Measurements from ENCODE around the gene ZNF433. TPM values are rescaled to one million over a fixed set of nuclear protein-coding genes. Genes with fewer than 3 reads are reported as not detected.

The ZNF433 gene
- total RNA-seq, 1 donor from 2014 or later = 8.2 TPM

GRCh38 chr19:11973019-11973810 is 62.3 kb downstream of the ZNF433 start:
- TF ChIP-seq EZH2 (IDR thresholded peaks at IDR 0.05) (no peak), EZH2phosphoT487 (IDR thresholded peaks at IDR 0.05) (no peak)
- TF ChIP-seq, protein P1, sequence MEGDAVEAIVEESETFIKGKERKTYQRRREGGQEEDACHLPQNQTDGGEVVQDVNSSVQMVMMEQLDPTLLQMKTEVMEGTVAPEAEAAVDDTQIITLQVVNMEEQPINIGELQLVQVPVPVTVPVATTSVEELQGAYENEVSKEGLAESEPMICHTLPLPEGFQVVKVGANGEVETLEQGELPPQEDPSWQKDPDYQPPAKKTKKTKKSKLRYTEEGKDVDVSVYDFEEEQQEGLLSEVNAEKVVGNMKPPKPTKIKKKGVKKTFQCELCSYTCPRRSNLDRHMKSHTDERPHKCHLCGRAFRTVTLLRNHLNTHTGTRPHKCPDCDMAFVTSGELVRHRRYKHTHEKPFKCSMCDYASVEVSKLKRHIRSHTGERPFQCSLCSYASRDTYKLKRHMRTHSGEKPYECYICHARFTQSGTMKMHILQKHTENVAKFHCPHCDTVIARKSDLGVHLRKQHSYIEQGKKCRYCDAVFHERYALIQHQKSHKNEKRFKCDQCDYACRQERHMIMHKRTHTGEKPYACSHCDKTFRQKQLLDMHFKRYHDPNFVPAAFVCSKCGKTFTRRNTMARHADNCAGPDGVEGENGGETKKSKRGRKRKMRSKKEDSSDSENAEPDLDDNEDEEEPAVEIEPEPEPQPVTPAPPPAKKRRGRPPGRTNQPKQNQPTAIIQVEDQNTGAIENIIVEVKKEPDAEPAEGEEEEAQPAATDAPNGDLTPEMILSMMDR (IDR thresholded peaks at IDR 0.05) = no peak
- H3K36me3 ChIP-seq = peaks cover 11% of the 10 kb centered on the region
- no peak overlapping the region for H3K9ac ChIP-seq
- no peaks in the 10 kb centered on the region for H4K20me1 ChIP-seq (ENCODE audit: low read depth)
- H2AFZ ChIP-seq (replicated peaks) = no peak overlapping the region
- Mint-ChIP-seq H3K9me3 (peaks cover 68% of the 10 kb centered on the region), H3K27me3 (ENCODE audit: insufficient read depth, low read depth) (no peaks in the 10 kb centered on the region), H3K36me3 (peaks cover 27% of the 10 kb centered on the region), H3K27ac (no peak overlapping the region), H3K4me3 (no peak overlapping the region), H3K4me1 (no peaks in the 10 kb centered on the region)
- no peak overlapping the region for H3K27ac ChIP-seq
- no peaks in the 10 kb centered on the region for H3K4me1 ChIP-seq
- DNase-seq (ENCODE audit: low spot score) = no peak
- no peak overlapping the region for H3K4me3 ChIP-seq
- peaks cover 16% of the 10 kb centered on the region for H3K9me3 ChIP-seq (ENCODE audit: low read depth)
- H3K27me3 ChIP-seq = no peaks in the 10 kb centered on the region
- H3K4me2 ChIP-seq = no peak overlapping the region
- no peaks in the 10 kb centered on the region for H3K79me2 ChIP-seq (ENCODE audit: low read depth)
- H3F3A ChIP-seq (ENCODE audit: low read depth) = peaks cover 4% of the 10 kb centered on the region

DNA sequence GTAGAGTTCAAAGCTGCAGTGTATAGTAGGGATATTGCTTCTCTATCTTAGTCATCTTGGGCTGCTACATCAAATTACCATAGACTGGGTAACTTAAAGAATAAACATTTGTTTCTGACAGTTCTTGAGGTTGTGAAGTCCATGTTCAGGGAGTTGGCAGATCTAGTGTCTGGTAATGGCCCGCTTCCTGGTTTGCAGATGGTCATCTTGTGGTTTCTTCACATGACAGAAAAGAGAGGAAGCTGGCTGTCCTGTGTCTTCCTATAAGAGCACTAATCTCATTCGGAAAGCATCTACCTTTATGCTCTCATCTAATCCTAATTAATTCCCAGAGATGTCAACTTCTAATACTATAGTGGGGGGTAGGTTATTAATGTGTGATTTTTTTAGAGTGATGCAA is 64.4 kb downstream of the ZNF433 start:
- peaks cover 59% of the 10 kb centered on the region for H3K9me3 Mint-ChIP-seq
- TF ChIP-seq EZH2 (IDR thresholded peaks at IDR 0.05) (no peak), EZH2phosphoT487 (IDR thresholded peaks at IDR 0.05) (no peak)
- TF ChIP-seq, protein P1 (IDR thresholded peaks at IDR 0.05) = no peak
- H3K79me2 ChIP-seq (ENCODE audit: low read depth) = no peaks in the 10 kb centered on the region
- H3K4me3 Mint-ChIP-seq = no peak overlapping the region
- no peak overlapping the region for H2AFZ ChIP-seq (replicated peaks)
- no peaks in the 10 kb centered on the region for H3K27me3 Mint-ChIP-seq (ENCODE audit: insufficient read depth, low read depth)
- peaks cover 5% of the 10 kb centered on the region for H3K9me3 ChIP-seq (ENCODE audit: low read depth)
- H3K36me3 Mint-ChIP-seq = peaks cover 20% of the 10 kb centered on the region
- H3K4me1 ChIP-seq = no peaks in the 10 kb centered on the region
- H3K27ac ChIP-seq = no peak overlapping the region
- DNase-seq (ENCODE audit: low spot score) = no peak
- no peak overlapping the region for H3K27ac Mint-ChIP-seq
- no peak overlapping the region for H3K9ac ChIP-seq
- H3K4me3 ChIP-seq = no peak overlapping the region
- H3F3A ChIP-seq (ENCODE audit: low read depth) = no peaks in the 10 kb centered on the region
- H3K4me2 ChIP-seq = no peak overlapping the region
- no peaks in the 10 kb centered on the region for H3K36me3 ChIP-seq
- no peaks in the 10 kb centered on the region for H3K4me1 Mint-ChIP-seq
- H3K27me3 ChIP-seq = peaks cover 8% of the 10 kb centered on the region
- no peaks in the 10 kb centered on the region for H4K20me1 ChIP-seq (ENCODE audit: low read depth)

- peaks cover 8% of the 10 kb centered on the region for H3K27me3 ChIP-seq
- no peaks in the 10 kb centered on the region for H3K36me3 ChIP-seq
- H3K4me3 ChIP-seq = no peak overlapping the region
- no peaks in the 10 kb centered on the region for H3K79me2 ChIP-seq (ENCODE audit: low read depth)
- no peak overlapping the region for H3K27ac ChIP-seq
- Mint-ChIP-seq H3K27ac (no peak overlapping the region), H3K4me3 (no peak overlapping the region), H3K9me3 (peaks cover 56% of the 10 kb centered on the region), H3K27me3 (ENCODE audit: insufficient read depth, low read depth) (no peaks in the 10 kb centered on the region), H3K36me3 (peaks cover 20% of the 10 kb centered on the region), H3K4me1 (peaks cover 4% of the 10 kb centered on the region)
- no peak overlapping the region for H2AFZ ChIP-seq (replicated peaks)
- no peak overlapping the region for H3K4me2 ChIP-seq
- no peak overlapping the region for H3K9ac ChIP-seq
- no peak for TF ChIP-seq EZH2 (IDR thresholded peaks at IDR 0.05)
- TF ChIP-seq, protein P1 (IDR thresholded peaks at IDR 0.05) = no peak
- TF ChIP-seq EZH2phosphoT487 (IDR thresholded peaks at IDR 0.05) = no peak
- H4K20me1 ChIP-seq (ENCODE audit: low read depth) = no peaks in the 10 kb centered on the region
- no peak for DNase-seq (ENCODE audit: low spot score)
- H3K9me3 ChIP-seq (ENCODE audit: low read depth) = peaks cover 5% of the 10 kb centered on the region
- H3F3A ChIP-seq (ENCODE audit: low read depth) = peaks cover 7% of the 10 kb centered on the region
- no peaks in the 10 kb centered on the region for H3K4me1 ChIP-seq
Observed at GRCh38 chr19:11970174-11970573, 65.3 kb downstream of the ZNF433 start.

All from neural progenitor cell (in vitro differentiated cells).